HepG2 (cell line): ENCODE results near the gene CCND2. TPM values are rescaled to one million over a fixed set of nuclear protein-coding genes. Genes with fewer than 3 reads are reported as not detected.
A peak's percentile ranks its signal among the peaks of the same experiment; 100 is the strongest.

Experiments used
- AHR ChIP-seq: IDR thresholded peaks from 2 replicates; pipeline ENCODE4 v1.6.1; 2018; ENCODE audit warnings: missing genetic modification reagents, missing compliant biosample characterization
- BCL6 ChIP-seq: IDR thresholded peaks from 2 replicates; pipeline ENCODE4 v1.6.1; 2016; ENCODE audit warnings: missing genetic modification reagents, missing compliant biosample characterization
- BRCA1 ChIP-seq: sonication (generic); formaldehyde crosslinking; IDR thresholded peaks from 2 replicates; pipeline ENCODE4 v1.4.0; 2020; ENCODE audit warnings: missing genetic modification reagents
- CEBPB ChIP-seq: IDR thresholded peaks from 2 replicates; pipeline ENCODE4 v1.6.1; 2011; ENCODE audit warnings: low read depth, low read length, improper control_type of control experiment, borderline replicate concordance
- EP300 ChIP-seq, 3 experiments: sonication (generic) in 1 of 3; formaldehyde crosslinking in 1 of 3; IDR thresholded peaks; 2 replicates each; pipeline versions ENCODE4 v1.5.1 to v1.6.1; 2011 to 2020; ENCODE audit warnings: low read depth in 2 of 3, low read length in 2 of 3, borderline replicate concordance in 1 of 3, improper control_type of control experiment in 1 of 3, mild to moderate bottlenecking in 1 of 3, missing genetic modification reagents in 1 of 3, moderate library complexity in 1 of 3
- EZH2 ChIP-seq: conservative IDR thresholded peaks from 2 replicates; pipeline ENCODE4 v1.6.1; 2012; ENCODE audit warnings: mild to moderate bottlenecking, low read depth, low read length, moderate library complexity
- GTF2F1 ChIP-seq: fragments of 150-350 bp; IDR thresholded peaks from 2 replicates; pipeline ENCODE4 v1.6.1; 2014; ENCODE audit warnings: low read length
- HMG20B ChIP-seq: conservative IDR thresholded peaks from 2 replicates; pipeline ENCODE4 v1.6.1; 2016; ENCODE audit warnings: missing genetic modification reagents, missing compliant biosample characterization
- ISX ChIP-seq: sonication (generic); formaldehyde crosslinking; conservative IDR thresholded peaks from 2 replicates; pipeline ENCODE4 v1.5.0; 2020; ENCODE audit warnings: missing genetic modification reagents
- NR2F2 ChIP-seq: IDR thresholded peaks from 2 replicates; pipeline ENCODE4 v1.6.1; 2012; ENCODE audit warnings: low read depth, inconsistent platforms, borderline replicate concordance
- RELA ChIP-seq: sonication (generic); formaldehyde crosslinking; IDR thresholded peaks from 2 replicates; pipeline ENCODE4 v1.4.0; 2020; ENCODE audit warnings: missing genetic modification reagents
- SP5 ChIP-seq: IDR thresholded peaks from 2 replicates; pipeline ENCODE4 v1.6.1; 2016; ENCODE audit warnings: low read depth, borderline replicate concordance
- TP53 ChIP-seq: sonication (generic); formaldehyde crosslinking; conservative IDR thresholded peaks from 2 replicates; pipeline ENCODE4 v1.4.0; 2020; ENCODE audit warnings: missing genetic modification reagents
- YY1 ChIP-seq: IDR thresholded peaks from 2 replicates; pipeline ENCODE4 v1.6.1; 2011; ENCODE audit warnings: low read length, low read depth, moderate library complexity, mild to moderate bottlenecking; ENCODE audit not compliant: insufficient read depth, insufficient replicate concordance
- ZBTB43 ChIP-seq: sonication (generic); formaldehyde crosslinking; conservative IDR thresholded peaks from 2 replicates; pipeline ENCODE4 v1.4.0; 2020; ENCODE audit warnings: missing genetic modification reagents
- ZBTB49 ChIP-seq: sonication (generic); formaldehyde crosslinking; IDR thresholded peaks from 2 replicates; pipeline ENCODE4 v1.4.0; 2020; ENCODE audit warnings: missing genetic modification reagents, borderline replicate concordance
- ZNF34 ChIP-seq: sonication (generic); formaldehyde crosslinking; IDR thresholded peaks from 2 replicates; pipeline ENCODE4 v1.4.0; 2020; ENCODE audit warnings: mild to moderate bottlenecking, missing genetic modification reagents, borderline replicate concordance
- ZNF598 ChIP-seq: sonication (generic); formaldehyde crosslinking; IDR thresholded peaks from 2 replicates; pipeline ENCODE4 v1.5.1; 2020; ENCODE audit warnings: mild to moderate bottlenecking, missing genetic modification reagents, borderline replicate concordance
- polyA plus RNA-seq, 8 experiments: library from polyadenylated mRNA; depleted of rRNA in 3 of 8; stranded (reverse) in 7 of 8; unstranded in 1 of 8; fragments of >200 nt; fragmentation: Illumina TruSeq in 4 of 8; extraction: Trizol in 4 of 8; gene quantifications; 2 replicates each; pipeline versions ENCODE4 v1.2.1 to v1.2.3, GENCODE V29; 2011 to 2016; ENCODE audit warnings: low read depth in 4 of 8, missing spikeins in 1 of 8, mixed read lengths in 1 of 8; ENCODE audit not compliant: insufficient read depth in 1 of 8
- total RNA-seq, 5 experiments: library from RNA; depleted of rRNA; stranded (reverse); fragments of >200 nt; fragmentation: Illumina TruSeq; extraction: Trizol; gene quantifications; 2 replicates each; pipeline ENCODE4 v1.2.3, GENCODE V29; 2016; ENCODE audit warnings: low read depth in 1 of 5
- TF ChIP-seq, protein P1 (sequence below): sonication (generic); formaldehyde crosslinking; IDR thresholded peaks from 2 replicates; pipeline ENCODE4 v1.8.0; 2022; ENCODE audit warnings: low read depth, missing genetic modification reagents
- TF ChIP-seq, protein P2 (sequence below): sonication (generic); formaldehyde crosslinking; IDR thresholded peaks from 2 replicates; pipeline ENCODE4 v1.4.0; 2020; ENCODE audit warnings: missing genetic modification reagents
- TF ChIP-seq, protein P3 (sequence below): sonication (generic); formaldehyde crosslinking; conservative IDR thresholded peaks from 2 replicates; pipeline ENCODE4 v1.4.0; 2020; ENCODE audit warnings: missing genetic modification reagents

Gene CCND2
- total and polyA plus RNA-seq, 2 of the 13 experiments (the other 11 are each of a cell fraction or from before 2014, with no cell fraction given) = 0.61 to 1.4 TPM

DNA sequence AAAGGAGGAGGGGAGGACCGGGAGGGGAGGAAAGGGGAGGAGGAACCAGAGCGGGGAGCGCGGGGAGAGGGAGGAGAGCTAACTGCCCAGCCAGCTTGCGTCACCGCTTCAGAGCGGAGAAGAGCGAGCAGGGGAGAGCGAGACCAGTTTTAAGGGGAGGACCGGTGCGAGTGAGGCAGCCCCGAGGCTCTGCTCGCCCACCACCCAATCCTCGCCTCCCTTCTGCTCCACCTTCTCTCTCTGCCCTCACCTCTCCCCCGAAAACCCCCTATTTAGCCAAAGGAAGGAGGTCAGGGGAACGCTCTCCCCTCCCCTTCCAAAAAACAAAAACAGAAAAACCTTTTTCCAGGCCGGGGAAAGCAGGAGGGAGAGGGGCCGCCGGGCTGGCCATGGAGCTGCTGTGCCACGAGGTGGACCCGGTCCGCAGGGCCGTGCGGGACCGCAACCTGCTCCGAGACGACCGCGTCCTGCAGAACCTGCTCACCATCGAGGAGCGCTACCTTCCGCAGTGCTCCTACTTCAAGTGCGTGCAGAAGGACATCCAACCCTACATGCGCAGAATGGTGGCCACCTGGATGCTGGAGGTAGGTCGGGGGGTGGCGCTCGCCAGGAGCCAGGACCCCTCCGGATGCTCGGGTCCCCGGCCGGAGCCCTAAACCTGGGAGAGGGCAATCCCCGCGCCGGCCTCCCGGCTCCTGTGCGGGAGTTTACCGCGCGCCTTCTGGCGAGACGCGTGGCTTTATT, at the start of gene CCND2 (continued):
- TF ChIP-seq, protein P1, sequence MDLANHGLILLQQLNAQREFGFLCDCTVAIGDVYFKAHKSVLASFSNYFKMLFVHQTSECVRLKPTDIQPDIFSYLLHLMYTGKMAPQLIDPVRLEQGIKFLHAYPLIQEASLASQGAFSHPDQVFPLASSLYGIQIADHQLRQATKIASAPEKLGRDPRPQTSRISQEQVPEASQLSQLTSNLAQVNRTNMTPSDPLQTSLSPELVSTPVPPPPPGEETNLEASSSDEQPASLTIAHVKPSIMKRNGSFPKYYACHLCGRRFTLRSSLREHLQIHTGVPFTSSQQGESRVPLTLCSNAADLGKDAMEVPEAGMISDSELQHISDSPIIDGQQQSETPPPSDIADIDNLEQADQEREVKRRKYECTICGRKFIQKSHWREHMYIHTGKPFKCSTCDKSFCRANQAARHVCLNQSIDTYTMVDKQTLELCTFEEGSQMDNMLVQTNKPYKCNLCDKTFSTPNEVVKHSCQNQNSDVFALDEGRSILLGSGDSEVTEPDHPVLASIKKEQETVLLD (CRISPR knock-in tag) = no peak
- TF ChIP-seq CEBPB = peak; percentile 42; the same call in 1 of the 2 replicates
- TF ChIP-seq RELA (CRISPR knock-in tag) = no peak
- TF ChIP-seq, protein P2, sequence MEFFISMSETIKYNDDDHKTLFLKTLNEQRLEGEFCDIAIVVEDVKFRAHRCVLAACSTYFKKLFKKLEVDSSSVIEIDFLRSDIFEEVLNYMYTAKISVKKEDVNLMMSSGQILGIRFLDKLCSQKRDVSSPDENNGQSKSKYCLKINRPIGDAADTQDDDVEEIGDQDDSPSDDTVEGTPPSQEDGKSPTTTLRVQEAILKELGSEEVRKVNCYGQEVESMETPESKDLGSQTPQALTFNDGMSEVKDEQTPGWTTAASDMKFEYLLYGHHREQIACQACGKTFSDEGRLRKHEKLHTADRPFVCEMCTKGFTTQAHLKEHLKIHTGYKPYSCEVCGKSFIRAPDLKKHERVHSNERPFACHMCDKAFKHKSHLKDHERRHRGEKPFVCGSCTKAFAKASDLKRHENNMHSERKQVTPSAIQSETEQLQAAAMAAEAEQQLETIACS (CRISPR knock-in tag) = no peak
- no peak for TF ChIP-seq EP300 (IDR thresholded peaks at IDR 0.05; ENCODE audit: low read depth in 2 of 2, low read length in 2 of 2)
- TF ChIP-seq EP300 (CRISPR knock-in tag; IDR thresholded peaks at IDR 0.05; ENCODE audit: borderline replicate concordance) = no peak
- no peak for TF ChIP-seq BRCA1 (CRISPR knock-in tag)
- TF ChIP-seq ZNF598 (CRISPR knock-in tag) = no peak
- TF ChIP-seq ZBTB43 (CRISPR knock-in tag) = no peak
- no peak for TF ChIP-seq AHR (CRISPR knock-in tag)
- no peak for TF ChIP-seq ZBTB49
- TF ChIP-seq TP53 (CRISPR knock-in tag) = no peak
- no peak for TF ChIP-seq BCL6 (CRISPR knock-in tag)
- no peak for TF ChIP-seq GTF2F1
- TF ChIP-seq EZH2 = peak; percentile 15; the same call in 1 of the 2 replicates
- TF ChIP-seq YY1 = no peak
- no peak for TF ChIP-seq HMG20B (CRISPR knock-in tag)
- TF ChIP-seq, protein P3, sequence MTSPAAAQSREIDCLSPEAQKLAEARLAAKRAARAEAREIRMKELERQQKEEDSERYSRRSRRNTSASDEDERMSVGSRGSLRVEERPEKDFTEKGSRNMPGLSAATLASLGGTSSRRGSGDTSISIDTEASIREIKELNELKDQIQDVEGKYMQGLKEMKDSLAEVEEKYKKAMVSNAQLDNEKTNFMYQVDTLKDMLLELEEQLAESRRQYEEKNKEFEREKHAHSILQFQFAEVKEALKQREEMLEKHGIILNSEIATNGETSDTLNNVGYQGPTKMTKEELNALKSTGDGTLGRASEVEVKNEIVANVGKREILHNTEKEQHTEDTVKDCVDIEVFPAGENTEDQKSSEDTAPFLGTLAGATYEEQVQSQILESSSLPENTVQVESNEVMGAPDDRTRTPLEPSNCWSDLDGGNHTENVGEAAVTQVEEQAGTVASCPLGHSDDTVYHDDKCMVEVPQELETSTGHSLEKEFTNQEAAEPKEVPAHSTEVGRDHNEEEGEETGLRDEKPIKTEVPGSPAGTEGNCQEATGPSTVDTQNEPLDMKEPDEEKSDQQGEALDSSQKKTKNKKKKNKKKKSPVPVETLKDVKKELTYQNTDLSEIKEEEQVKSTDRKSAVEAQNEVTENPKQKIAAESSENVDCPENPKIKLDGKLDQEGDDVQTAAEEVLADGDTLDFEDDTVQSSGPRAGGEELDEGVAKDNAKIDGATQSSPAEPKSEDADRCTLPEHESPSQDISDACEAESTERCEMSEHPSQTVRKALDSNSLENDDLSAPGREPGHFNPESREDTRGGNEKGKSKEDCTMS = no peak
- TF ChIP-seq SP5 (CRISPR knock-in tag) = no peak
- TF ChIP-seq NR2F2 = no peak
- no peak for TF ChIP-seq ZNF34 (CRISPR knock-in tag)
- no peak for TF ChIP-seq ISX
